ENCODE measurements around the gene TLNRD1.

Gene TLNRD1

DNA sequence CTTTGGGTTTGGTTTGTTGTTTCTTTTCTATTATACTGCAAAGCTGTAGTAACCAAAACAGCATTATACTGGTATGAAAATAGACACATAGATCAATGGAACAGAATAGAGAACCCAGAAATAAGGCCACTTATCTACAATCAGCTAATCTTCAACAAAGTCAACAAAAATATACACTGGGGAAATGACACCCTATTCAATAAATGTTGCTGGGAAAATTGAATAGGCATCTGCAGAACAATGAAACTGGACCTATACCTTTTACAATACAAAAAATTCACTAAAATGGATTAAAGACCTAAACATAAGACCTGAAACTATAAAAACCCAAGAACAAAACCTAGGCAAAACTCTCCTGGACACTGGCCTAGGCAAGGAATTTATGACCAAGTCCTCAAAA lies 52.9 kb downstream of the TLNRD1 start:
- H3K4me1 ChIP-seq (ENCODE audit: low read length): peaks cover 14% of the 10 kb centered on the region
- no peaks in the 10 kb centered on the region for H3K36me3 ChIP-seq (replicated peaks; ENCODE audit: low read depth, low read length)
- TF ChIP-seq, protein P1, sequence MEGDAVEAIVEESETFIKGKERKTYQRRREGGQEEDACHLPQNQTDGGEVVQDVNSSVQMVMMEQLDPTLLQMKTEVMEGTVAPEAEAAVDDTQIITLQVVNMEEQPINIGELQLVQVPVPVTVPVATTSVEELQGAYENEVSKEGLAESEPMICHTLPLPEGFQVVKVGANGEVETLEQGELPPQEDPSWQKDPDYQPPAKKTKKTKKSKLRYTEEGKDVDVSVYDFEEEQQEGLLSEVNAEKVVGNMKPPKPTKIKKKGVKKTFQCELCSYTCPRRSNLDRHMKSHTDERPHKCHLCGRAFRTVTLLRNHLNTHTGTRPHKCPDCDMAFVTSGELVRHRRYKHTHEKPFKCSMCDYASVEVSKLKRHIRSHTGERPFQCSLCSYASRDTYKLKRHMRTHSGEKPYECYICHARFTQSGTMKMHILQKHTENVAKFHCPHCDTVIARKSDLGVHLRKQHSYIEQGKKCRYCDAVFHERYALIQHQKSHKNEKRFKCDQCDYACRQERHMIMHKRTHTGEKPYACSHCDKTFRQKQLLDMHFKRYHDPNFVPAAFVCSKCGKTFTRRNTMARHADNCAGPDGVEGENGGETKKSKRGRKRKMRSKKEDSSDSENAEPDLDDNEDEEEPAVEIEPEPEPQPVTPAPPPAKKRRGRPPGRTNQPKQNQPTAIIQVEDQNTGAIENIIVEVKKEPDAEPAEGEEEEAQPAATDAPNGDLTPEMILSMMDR (IDR thresholded peaks at IDR 0.05; ENCODE audit: low read depth, low read length): no peak
- no peak for TF ChIP-seq EZH2phosphoT487 (IDR thresholded peaks at IDR 0.05; ENCODE audit: low read depth)
- no peak overlapping the region for H3K4me2 ChIP-seq (ENCODE audit: low read length)
- no peak overlapping the region for H3K9ac ChIP-seq (ENCODE audit: low read length)
- H3K27ac ChIP-seq (ENCODE audit: low read length): no peak overlapping the region
- H3K9me3 ChIP-seq (ENCODE audit: insufficient read depth, low read length): no peaks in the 10 kb centered on the region
- no peak overlapping the region for H2AFZ ChIP-seq (ENCODE audit: low read depth, low read length)
- no peaks in the 10 kb centered on the region for H4K20me1 ChIP-seq (ENCODE audit: insufficient read depth, low read length)
- H3K4me3 ChIP-seq (ENCODE audit: low read length): no peak overlapping the region
- no peaks in the 10 kb centered on the region for H3K27me3 ChIP-seq (ENCODE audit: low read depth, low read length)
- no peaks in the 10 kb centered on the region for H3K79me2 ChIP-seq (ENCODE audit: low read length)

DNA sequence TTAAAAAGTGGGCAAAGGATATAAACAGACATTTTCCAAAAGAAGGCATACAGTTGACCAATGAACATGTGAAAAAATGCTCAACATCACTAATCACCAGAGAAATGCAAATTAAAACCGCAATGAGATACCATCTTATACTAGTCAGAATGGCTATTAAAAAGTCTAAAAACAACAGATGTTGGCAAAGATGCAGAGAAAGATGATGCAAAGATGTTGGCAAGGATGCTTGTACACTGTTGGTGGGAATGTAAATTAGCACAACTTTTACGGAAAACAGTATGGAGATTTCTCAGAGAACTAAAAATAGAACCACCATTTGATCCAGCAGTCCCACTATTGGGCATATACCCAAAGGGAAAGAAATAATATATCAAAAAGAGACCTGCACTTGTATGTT lies 53.5 kb downstream of the TLNRD1 start:
- TF ChIP-seq, protein P1 (IDR thresholded peaks at IDR 0.05; ENCODE audit: low read depth, low read length): no peak
- no peak for TF ChIP-seq EZH2phosphoT487 (IDR thresholded peaks at IDR 0.05; ENCODE audit: low read depth)
- Histone ChIP-seq H3K4me3 (ENCODE audit: low read length) (no peak overlapping the region), H3K4me1 (ENCODE audit: low read length) (peaks cover 14% of the 10 kb centered on the region), H3K27me3 (ENCODE audit: low read depth, low read length) (no peaks in the 10 kb centered on the region), H3K4me2 (ENCODE audit: low read length) (no peak overlapping the region), H3K9me3 (ENCODE audit: insufficient read depth, low read length) (no peaks in the 10 kb centered on the region), H3K27ac (ENCODE audit: low read length) (no peak overlapping the region), H4K20me1 (ENCODE audit: insufficient read depth, low read length) (no peaks in the 10 kb centered on the region), H3K9ac (ENCODE audit: low read length) (no peak overlapping the region), H3K36me3 (replicated peaks; ENCODE audit: low read depth, low read length) (no peaks in the 10 kb centered on the region), H2AFZ (ENCODE audit: low read depth, low read length) (no peak overlapping the region), H3K79me2 (ENCODE audit: low read length) (no peaks in the 10 kb centered on the region)

All from OCI-LY3 (cell line).